Skeletal muscle tissue (tissue), 4 donors: ENCODE data around the gene ARFGAP1. TPM values are rescaled to one million over a fixed set of nuclear protein-coding genes. Genes with fewer than 3 reads are reported as not detected.

ENCODE experiments used
- H3K27ac ChIP-seq: one replicate; pipeline ENCODE4 v1.7.0; 2013; ENCODE audit warnings: mild to moderate bottlenecking, low read depth, low read length, inconsistent platforms
- H3K27me3 ChIP-seq, 3 donors: one replicate each; pipeline ENCODE4 v1.7.0; 2013; ENCODE audit warnings: low read length in 3 of 3; ENCODE audit not compliant: control insufficient read depth in 3 of 3, insufficient read depth in 3 of 3
- H3K36me3 ChIP-seq, 3 donors: one replicate each; pipeline ENCODE4 v1.7.0; 2013; ENCODE audit warnings: low read length in 3 of 3; ENCODE audit not compliant: control insufficient read depth in 3 of 3, insufficient read depth in 3 of 3
- H3K4me1 ChIP-seq, 3 donors: one replicate each; pipeline ENCODE4 v1.7.0; 2013; ENCODE audit warnings: low read length in 3 of 3, mild to moderate bottlenecking in 3 of 3; ENCODE audit not compliant: control insufficient read depth in 3 of 3, insufficient read depth in 3 of 3
- H3K4me3 ChIP-seq, 3 donors: one replicate each; pipeline ENCODE4 v1.7.0; 2013; ENCODE audit warnings: low read length in 3 of 3
- H3K9ac ChIP-seq, 3 donors: one replicate each; pipeline ENCODE4 v1.7.0; 2013; ENCODE audit warnings: low read length in 3 of 3, mild to moderate bottlenecking in 3 of 3, moderate library complexity in 2 of 3, low read depth in 1 of 3
- H3K9me3 ChIP-seq, 3 donors: one replicate each; pipeline ENCODE4 v1.7.0; 2013; ENCODE audit warnings: low read length in 3 of 3; ENCODE audit not compliant: control insufficient read depth in 3 of 3
- total RNA-seq: library from RNA; depleted of rRNA; stranded (reverse); fragments of >200 nt; gene quantifications from one replicate; pipeline ENCODE4 v1.2.3, GENCODE V29; 2014
- donor health status: Osteomylitis.

Gene ARFGAP1
- total RNA-seq, 1 donor from 2014 or later: 31.8 TPM

GRCh38 chr20:63276956-63277355 lies 4.3 kb downstream of the ARFGAP1 start:
- Histone ChIP-seq H3K4me1 (peaks cover 13 to 20% (median 19%) of the 10 kb centered on the region in 3 donors), H3K36me3 (peaks cover 43 to 57% (median 43%) of the 10 kb centered on the region in 3 donors), H3K9me3 (no peaks in the 10 kb centered on the region), H3K27ac (no peak overlapping the region), H3K4me3 (no peak overlapping the region), H3K9ac (no peak overlapping the region), H3K27me3 (no peaks in the 10 kb centered on the region)

- Histone ChIP-seq H3K4me1 (peaks cover 12 to 18% (median 18%) of the 10 kb centered on the region in 3 donors), H3K27ac (no peak overlapping the region), H3K27me3 (no peaks in the 10 kb centered on the region), H3K4me3 (no peak overlapping the region), H3K9ac (no peak overlapping the region), H3K36me3 (peaks cover 47 to 59% (median 48%) of the 10 kb centered on the region in 3 donors), H3K9me3 (no peaks in the 10 kb centered on the region)
Measured at GRCh38 chr20:63277466-63278272, 5.1 kb downstream of the ARFGAP1 start.

- no peak overlapping the region for H3K9ac ChIP-seq
Measured at GRCh38 chr20:63278661-63279060, 6.0 kb downstream of the ARFGAP1 start.

GRCh38 chr20:63279931-63280330 lies 7.3 kb downstream of the ARFGAP1 start:
- Histone ChIP-seq H3K9ac (no peak overlapping the region), H3K36me3 (peaks cover 61 to 78% (median 62%) of the 10 kb centered on the region in 3 donors), H3K27ac (no peak overlapping the region), H3K9me3 (no peaks in the 10 kb centered on the region), H3K27me3 (no peaks in the 10 kb centered on the region), H3K4me3 (no peak overlapping the region), H3K4me1 (peaks cover under 1 to 2% (median under 1%) of the 10 kb centered on the region in 3 donors)

More at GRCh38 chr20:63278661-63279060, 6.0 kb downstream of the ARFGAP1 start:
- Histone ChIP-seq H3K27me3 (no peaks in the 10 kb centered on the region), H3K36me3 (peaks cover 55 to 69% (median 58%) of the 10 kb centered on the region in 3 donors), H3K9me3 (no peaks in the 10 kb centered on the region), H3K4me3 (no peak overlapping the region), H3K4me1 (peaks cover 10 to 14% (median 13%) of the 10 kb centered on the region in 3 donors), H3K27ac (no peak overlapping the region)

GRCh38 chr20:63280371-63280770 lies 7.8 kb downstream of the ARFGAP1 start:
- Histone ChIP-seq H3K27ac (no peak overlapping the region), H3K27me3 (no peaks in the 10 kb centered on the region), H3K36me3 (peaks cover 61 to 78% (median 62%) of the 10 kb centered on the region in 3 donors), H3K4me1 (no peaks in the 10 kb centered on the region), H3K9ac (no peak overlapping the region), H3K9me3 (no peaks in the 10 kb centered on the region), H3K4me3 (no peak overlapping the region)

- Histone ChIP-seq H3K4me1 (no peaks in the 10 kb centered on the region), H3K27ac (no peak overlapping the region), H3K27me3 (no peaks in the 10 kb centered on the region), H3K9ac (no peak overlapping the region), H3K4me3 (no peak overlapping the region), H3K36me3 (peaks cover 60 to 82% (median 68%) of the 10 kb centered on the region in 3 donors), H3K9me3 (no peaks in the 10 kb centered on the region)
Measured at GRCh38 chr20:63280929-63281545, 8.4 kb downstream of the ARFGAP1 start.

GRCh38 chr20:63281742-63282665 lies 9.4 kb downstream of the ARFGAP1 start:
- Histone ChIP-seq H3K27ac (no peak overlapping the region), H3K9ac (no peak overlapping the region), H3K9me3 (no peaks in the 10 kb centered on the region), H3K4me1 (no peaks in the 10 kb centered on the region), H3K27me3 (no peaks in the 10 kb centered on the region), H3K36me3 (peaks cover 52 to 75% (median 68%) of the 10 kb centered on the region in 3 donors), H3K4me3 (no peak overlapping the region)

- Histone ChIP-seq H3K36me3 (peaks cover 49 to 68% (median 63%) of the 10 kb centered on the region in 3 donors), H3K9ac (no peak overlapping the region)
Measured at GRCh38 chr20:63282946-63283345, 10.3 kb downstream of the ARFGAP1 start.

GRCh38 chr20:63283397-63284082 lies 10.9 kb downstream of the ARFGAP1 start:
- no peaks in the 10 kb centered on the region for H3K9me3 ChIP-seq
- no peak overlapping the region for H3K27ac ChIP-seq
- H3K4me3 ChIP-seq: no peak overlapping the region
- H3K36me3 ChIP-seq: peaks cover 53 to 68% (median 61%) of the 10 kb centered on the region in 3 donors
- no peaks in the 10 kb centered on the region for H3K4me1 ChIP-seq
- no peak overlapping the region for H3K9ac ChIP-seq
- H3K27me3 ChIP-seq: no peaks in the 10 kb centered on the region

More at GRCh38 chr20:63282946-63283345, 10.3 kb downstream of the ARFGAP1 start:
- Histone ChIP-seq H3K4me1 (no peaks in the 10 kb centered on the region), H3K27ac (no peak overlapping the region), H3K4me3 (no peak overlapping the region), H3K9me3 (no peaks in the 10 kb centered on the region), H3K27me3 (no peaks in the 10 kb centered on the region)
